HEK293 (cell line): Measurements from ENCODE around the gene ZNF99.
"Not testable (repeated sequence)": the region's sequence is repeated elsewhere in the genome, so short reads cannot be mapped to it uniquely, and the experiment has no call there.

ENCODE experiments used
- YY1 ChIP-seq: fragments of 450-650 bp; formaldehyde crosslinking; IDR thresholded peaks from 2 replicates; pipeline ENCODE4 v1.5.1; 2018; ENCODE audit warnings: missing biosample characterization, missing genetic modification characterization
- ZNF211 ChIP-seq: fragments of 450-650 bp; formaldehyde crosslinking; IDR thresholded peaks from 2 replicates; pipeline ENCODE4 v1.5.1; 2016; ENCODE audit warnings: low read depth, missing biosample characterization, missing genetic modification characterization
- ZNF239 ChIP-seq: fragments of 450-650 bp; formaldehyde crosslinking; IDR thresholded peaks from 2 replicates; pipeline ENCODE4 v1.5.1; 2016; ENCODE audit warnings: missing biosample characterization, missing genetic modification characterization
- ZNF274 ChIP-seq, 2 experiments: fragments of 200-500 bp in 1 of 2; fragments of 450-650 bp in 1 of 2; sonication (Bioruptor generic) in 1 of 2; formaldehyde crosslinking in 1 of 2; IDR thresholded peaks; 2 replicates each; pipeline versions ENCODE4 v1.5.1 to v1.6.1; 2014 to 2016; ENCODE audit warnings: borderline replicate concordance in 1 of 2, inconsistent platforms in 1 of 2, low read length in 1 of 2, missing biosample characterization in 1 of 2, missing genetic modification characterization in 1 of 2
- ZNF777 ChIP-seq: fragments of 450-650 bp; formaldehyde crosslinking; IDR thresholded peaks from 2 replicates; pipeline ENCODE4 v1.5.1; 2017; ENCODE audit warnings: missing biosample characterization, missing genetic modification characterization, borderline replicate concordance
- TF ChIP-seq, protein P1 (sequence below): fragments of 450-650 bp; formaldehyde crosslinking; IDR thresholded peaks from 2 replicates; pipeline ENCODE4 v1.5.1; 2016; ENCODE audit warnings: missing biosample characterization, missing genetic modification characterization
- TF ChIP-seq, protein P2 (sequence below): fragments of 450-650 bp; formaldehyde crosslinking; IDR thresholded peaks from 2 replicates; pipeline ENCODE4 v1.5.1; 2016; ENCODE audit warnings: missing biosample characterization, missing genetic modification characterization
- TF ChIP-seq, protein P3 (sequence below): fragments of 450-650 bp; formaldehyde crosslinking; IDR thresholded peaks from 2 replicates; pipeline ENCODE4 v1.5.1; 2017; ENCODE audit warnings: missing biosample characterization, missing genetic modification characterization

DNA sequence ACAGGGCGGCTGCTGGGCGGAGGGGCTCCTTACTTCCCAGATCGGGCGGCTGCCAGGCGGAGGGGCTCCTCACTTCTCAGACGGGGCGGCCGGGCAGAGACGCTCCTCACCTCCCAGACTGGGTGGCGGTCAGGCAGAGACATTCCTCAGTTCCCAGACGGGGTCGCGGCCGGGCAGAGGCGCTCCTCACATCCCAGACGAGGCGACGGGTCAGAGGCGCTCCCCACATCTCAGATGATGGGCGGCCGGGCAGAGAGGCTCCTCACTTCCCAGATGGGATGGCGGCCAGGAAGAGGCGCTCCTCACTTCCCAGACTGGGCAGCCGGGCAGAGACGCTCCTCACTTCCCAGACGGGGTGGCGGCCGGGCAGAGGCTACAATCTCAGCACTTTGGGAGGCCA lies 80.9 kb downstream of the ZNF99 start:
- TF ChIP-seq, protein P1, sequence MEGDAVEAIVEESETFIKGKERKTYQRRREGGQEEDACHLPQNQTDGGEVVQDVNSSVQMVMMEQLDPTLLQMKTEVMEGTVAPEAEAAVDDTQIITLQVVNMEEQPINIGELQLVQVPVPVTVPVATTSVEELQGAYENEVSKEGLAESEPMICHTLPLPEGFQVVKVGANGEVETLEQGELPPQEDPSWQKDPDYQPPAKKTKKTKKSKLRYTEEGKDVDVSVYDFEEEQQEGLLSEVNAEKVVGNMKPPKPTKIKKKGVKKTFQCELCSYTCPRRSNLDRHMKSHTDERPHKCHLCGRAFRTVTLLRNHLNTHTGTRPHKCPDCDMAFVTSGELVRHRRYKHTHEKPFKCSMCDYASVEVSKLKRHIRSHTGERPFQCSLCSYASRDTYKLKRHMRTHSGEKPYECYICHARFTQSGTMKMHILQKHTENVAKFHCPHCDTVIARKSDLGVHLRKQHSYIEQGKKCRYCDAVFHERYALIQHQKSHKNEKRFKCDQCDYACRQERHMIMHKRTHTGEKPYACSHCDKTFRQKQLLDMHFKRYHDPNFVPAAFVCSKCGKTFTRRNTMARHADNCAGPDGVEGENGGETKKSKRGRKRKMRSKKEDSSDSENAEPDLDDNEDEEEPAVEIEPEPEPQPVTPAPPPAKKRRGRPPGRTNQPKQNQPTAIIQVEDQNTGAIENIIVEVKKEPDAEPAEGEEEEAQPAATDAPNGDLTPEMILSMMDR (tag by site-specific recombination) = not testable (repeated sequence)
- TF ChIP-seq, protein P2, sequence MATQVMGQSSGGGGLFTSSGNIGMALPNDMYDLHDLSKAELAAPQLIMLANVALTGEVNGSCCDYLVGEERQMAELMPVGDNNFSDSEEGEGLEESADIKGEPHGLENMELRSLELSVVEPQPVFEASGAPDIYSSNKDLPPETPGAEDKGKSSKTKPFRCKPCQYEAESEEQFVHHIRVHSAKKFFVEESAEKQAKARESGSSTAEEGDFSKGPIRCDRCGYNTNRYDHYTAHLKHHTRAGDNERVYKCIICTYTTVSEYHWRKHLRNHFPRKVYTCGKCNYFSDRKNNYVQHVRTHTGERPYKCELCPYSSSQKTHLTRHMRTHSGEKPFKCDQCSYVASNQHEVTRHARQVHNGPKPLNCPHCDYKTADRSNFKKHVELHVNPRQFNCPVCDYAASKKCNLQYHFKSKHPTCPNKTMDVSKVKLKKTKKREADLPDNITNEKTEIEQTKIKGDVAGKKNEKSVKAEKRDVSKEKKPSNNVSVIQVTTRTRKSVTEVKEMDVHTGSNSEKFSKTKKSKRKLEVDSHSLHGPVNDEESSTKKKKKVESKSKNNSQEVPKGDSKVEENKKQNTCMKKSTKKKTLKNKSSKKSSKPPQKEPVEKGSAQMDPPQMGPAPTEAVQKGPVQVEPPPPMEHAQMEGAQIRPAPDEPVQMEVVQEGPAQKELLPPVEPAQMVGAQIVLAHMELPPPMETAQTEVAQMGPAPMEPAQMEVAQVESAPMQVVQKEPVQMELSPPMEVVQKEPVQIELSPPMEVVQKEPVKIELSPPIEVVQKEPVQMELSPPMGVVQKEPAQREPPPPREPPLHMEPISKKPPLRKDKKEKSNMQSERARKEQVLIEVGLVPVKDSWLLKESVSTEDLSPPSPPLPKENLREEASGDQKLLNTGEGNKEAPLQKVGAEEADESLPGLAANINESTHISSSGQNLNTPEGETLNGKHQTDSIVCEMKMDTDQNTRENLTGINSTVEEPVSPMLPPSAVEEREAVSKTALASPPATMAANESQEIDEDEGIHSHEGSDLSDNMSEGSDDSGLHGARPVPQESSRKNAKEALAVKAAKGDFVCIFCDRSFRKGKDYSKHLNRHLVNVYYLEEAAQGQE (tag by site-specific recombination) = not testable (repeated sequence)
- TF ChIP-seq ZNF239 (tag by site-specific recombination); ZNF777; YY1 (tag by site-specific recombination); ZNF274 (IDR thresholded peaks at IDR 0.05; ENCODE audit: low read length); ZNF274 (tag by site-specific recombination; IDR thresholded peaks at IDR 0.05; ENCODE audit: borderline replicate concordance); ZNF211 (tag by site-specific recombination): not testable (repeated sequence)
- TF ChIP-seq, protein P3, sequence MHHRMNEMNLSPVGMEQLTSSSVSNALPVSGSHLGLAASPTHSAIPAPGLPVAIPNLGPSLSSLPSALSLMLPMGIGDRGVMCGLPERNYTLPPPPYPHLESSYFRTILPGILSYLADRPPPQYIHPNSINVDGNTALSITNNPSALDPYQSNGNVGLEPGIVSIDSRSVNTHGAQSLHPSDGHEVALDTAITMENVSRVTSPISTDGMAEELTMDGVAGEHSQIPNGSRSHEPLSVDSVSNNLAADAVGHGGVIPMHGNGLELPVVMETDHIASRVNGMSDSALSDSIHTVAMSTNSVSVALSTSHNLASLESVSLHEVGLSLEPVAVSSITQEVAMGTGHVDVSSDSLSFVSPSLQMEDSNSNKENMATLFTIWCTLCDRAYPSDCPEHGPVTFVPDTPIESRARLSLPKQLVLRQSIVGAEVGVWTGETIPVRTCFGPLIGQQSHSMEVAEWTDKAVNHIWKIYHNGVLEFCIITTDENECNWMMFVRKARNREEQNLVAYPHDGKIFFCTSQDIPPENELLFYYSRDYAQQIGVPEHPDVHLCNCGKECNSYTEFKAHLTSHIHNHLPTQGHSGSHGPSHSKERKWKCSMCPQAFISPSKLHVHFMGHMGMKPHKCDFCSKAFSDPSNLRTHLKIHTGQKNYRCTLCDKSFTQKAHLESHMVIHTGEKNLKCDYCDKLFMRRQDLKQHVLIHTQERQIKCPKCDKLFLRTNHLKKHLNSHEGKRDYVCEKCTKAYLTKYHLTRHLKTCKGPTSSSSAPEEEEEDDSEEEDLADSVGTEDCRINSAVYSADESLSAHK (tag by site-specific recombination) = not testable (repeated sequence)
